SK-N-SH (cell line): ENCODE results near the gene ZBTB37.

Experiments
- CTCF ChIP-seq: fragments of 200-600 bp; sonication (generic); IDR thresholded peaks from 2 replicates; pipeline ENCODE4 v1.6.1; 2017; ENCODE audit warnings: antibody characterized with exemption, mild to moderate bottlenecking, moderate library complexity
- GATA2 ChIP-seq: sonication (generic); formaldehyde crosslinking; IDR thresholded peaks from 2 replicates; pipeline ENCODE4 v1.5.0; 2020; ENCODE audit warnings: mild to moderate bottlenecking, missing genetic modification reagents
- MXI1 ChIP-seq: IDR thresholded peaks from 2 replicates; pipeline ENCODE4 v1.6.1; 2012; ENCODE audit warnings: mild to moderate bottlenecking, low read depth, low read length, improper control_type of control experiment
- POLR2AphosphoS5 ChIP-seq: IDR thresholded peaks from 2 replicates; pipeline ENCODE4 v1.6.1; 2012; ENCODE audit warnings: low read depth, low read length
- RFX5 ChIP-seq: IDR thresholded peaks from 2 replicates; pipeline ENCODE4 v1.6.1; 2012; ENCODE audit warnings: mild to moderate bottlenecking, improper control_type of control experiment, low read length

DNA sequence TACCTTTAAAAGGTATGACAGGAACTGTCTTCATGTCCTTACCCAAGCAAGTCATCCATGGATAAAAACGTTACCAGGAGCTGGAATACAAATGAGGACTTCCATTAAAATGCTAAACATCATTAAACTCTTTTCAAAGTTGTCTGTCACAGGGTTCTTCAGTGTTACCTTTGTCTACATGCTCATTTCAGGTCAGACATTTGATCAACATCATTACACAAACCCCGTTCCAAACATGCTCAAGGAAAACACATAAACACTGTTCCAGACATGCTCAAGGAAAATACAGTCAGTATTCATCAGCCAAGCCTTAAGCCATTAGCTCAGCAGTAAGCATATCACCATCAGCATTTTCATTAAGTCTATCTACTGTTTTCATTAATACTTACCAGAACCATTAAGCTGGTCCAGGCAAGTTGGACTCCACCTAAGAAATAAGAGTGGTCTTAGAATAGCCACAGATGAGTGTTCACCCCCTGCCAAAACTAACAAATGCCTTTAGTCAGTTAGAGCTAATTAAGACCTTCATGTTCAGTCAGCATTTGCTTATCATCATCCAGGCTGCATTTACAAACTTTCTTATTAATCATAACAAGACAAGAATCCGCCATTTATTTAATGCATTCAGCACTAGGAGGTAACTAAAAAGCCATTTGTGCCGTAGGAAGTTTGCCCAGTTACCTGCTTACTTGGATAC, 2.6 kb upstream of the ZBTB37 start:
- no peak for TF ChIP-seq CTCF
- TF ChIP-seq GATA2 (CRISPR knock-in tag), result no peak
- no peak for TF ChIP-seq MXI1
- no peak for TF ChIP-seq RFX5
- TF ChIP-seq POLR2AphosphoS5, result no peak; the same call in 1 of the 2 replicates
